ENCODE measurements around the gene PRR27.

The PRR27 gene

DNA sequence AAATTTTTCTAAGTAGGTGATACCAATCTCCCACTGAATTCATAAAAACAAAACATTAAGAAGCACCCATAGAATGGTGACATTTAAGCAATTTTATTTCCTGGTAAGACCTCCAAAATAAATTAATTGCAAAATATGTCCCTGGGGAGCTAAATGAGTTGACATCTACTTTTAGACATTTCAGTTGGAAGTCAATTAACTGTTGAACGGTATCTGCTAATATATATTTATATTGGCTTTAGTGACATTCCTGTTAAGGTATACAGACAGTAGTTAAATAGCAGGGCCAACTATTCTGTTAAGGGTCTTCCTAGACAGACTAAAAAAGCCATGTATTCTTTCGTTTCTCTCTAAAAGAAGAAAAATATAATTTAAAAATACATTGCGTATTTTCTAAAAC, at the start of gene PRR27:
PRR27 (plus strand) TSS at position 301 of the 400 bp plus-strand sequence. CDS start 139 bp downstream, outside the sequence.
- DNase-seq, result no peak

GRCh38 chr4:70110917-70111316, 43.1 kb upstream of the PRR27 start:
- DNase-seq, result no peak

DNA sequence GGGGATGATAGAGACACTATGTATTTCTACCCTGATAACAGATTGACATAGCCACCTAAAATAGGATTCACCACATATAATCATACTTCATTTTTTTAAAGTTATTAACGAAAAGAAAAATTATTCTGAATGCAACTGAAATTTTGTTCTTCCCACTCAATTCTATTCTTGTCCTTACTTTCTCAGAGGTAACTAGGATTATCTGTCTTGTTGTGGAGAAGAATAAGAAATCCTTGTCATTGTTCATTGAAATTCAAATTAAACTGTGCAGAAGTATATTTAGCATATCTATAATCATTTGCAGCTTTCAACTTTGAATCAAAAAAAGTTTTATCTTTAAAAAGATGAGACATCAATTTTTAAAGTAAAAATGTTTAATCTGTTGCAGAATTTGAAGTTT, 40.4 kb upstream of the PRR27 start:
- DNase-seq, result no peak

DNA sequence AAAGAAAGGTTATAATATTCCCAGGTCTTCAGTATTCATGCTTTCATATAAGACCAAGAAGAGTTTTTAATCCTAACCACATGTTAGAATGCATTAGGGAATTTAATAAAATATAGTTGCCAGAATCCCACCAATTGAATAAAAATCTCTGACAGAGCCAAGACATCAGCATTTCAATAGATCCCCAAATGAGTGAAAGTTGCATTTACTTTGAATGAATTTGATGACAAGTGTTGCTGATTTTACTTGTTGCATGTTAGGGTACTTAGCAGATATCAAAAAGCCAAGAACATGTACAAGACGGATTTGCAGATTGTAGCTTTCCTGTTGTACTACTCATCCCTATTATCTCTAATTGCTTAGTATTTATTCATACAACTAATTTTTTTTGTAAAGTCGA, 39.9 kb upstream of the PRR27 start:
- no peak for DNase-seq

DNA sequence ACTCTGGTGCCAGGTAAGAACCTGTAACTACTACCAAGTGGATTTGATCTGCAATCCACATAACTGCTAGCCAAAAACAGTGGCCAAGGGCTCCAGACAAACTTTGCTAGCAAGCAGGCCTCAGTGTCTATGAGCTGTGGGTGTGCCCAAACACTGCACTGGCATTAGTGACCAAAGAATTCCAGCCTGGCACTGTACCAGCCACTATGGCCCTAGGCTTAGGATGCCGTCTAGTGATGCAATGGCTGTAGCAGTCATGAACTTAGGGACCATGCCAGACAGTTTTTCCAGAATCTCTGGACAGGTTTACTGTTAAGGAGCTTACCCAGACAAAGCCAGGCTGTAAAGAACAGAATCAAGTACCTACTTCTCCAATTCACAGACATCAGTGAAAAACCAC, 33.7 kb upstream of the PRR27 start:
- no peak for DNase-seq

DNA sequence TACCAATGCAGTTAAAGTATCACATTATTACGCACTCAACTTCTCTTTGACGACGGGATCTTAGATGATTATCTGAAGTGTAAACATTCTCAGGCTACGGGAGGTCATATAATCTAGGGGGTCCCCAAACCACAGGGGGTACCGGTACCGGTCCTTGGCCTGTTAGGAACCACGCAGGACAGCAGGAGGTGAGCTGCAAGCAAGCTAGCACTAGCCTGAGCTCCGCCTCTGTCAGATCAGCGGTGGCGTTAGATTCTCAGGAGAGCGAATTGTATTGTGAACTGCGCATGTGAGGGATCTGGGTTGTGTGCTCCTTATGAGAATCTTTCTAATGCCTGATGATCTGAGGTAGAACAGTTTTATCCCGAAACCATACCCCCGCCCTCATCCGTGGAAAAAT, 20.6 kb upstream of the PRR27 start:
- no peak for DNase-seq

- DNase-seq, result no peak
These were observed 15.3 kb upstream of the PRR27 start for GRCh38 chr4:70138751-70139150.

- no peak for DNase-seq
These were observed 2.8 kb upstream of the PRR27 start for GRCh38 chr4:70151271-70151670.

- DNase-seq, result no peak
These were observed 1.9 kb upstream of the PRR27 start for GRCh38 chr4:70152088-70152487.

GRCh38 chr4:70158576-70158975, 4.5 kb downstream of the PRR27 start:
- DNase-seq, result no peak

GRCh38 chr4:70177090-70177489, 23.1 kb downstream of the PRR27 start:
- no peak for DNase-seq

DNA sequence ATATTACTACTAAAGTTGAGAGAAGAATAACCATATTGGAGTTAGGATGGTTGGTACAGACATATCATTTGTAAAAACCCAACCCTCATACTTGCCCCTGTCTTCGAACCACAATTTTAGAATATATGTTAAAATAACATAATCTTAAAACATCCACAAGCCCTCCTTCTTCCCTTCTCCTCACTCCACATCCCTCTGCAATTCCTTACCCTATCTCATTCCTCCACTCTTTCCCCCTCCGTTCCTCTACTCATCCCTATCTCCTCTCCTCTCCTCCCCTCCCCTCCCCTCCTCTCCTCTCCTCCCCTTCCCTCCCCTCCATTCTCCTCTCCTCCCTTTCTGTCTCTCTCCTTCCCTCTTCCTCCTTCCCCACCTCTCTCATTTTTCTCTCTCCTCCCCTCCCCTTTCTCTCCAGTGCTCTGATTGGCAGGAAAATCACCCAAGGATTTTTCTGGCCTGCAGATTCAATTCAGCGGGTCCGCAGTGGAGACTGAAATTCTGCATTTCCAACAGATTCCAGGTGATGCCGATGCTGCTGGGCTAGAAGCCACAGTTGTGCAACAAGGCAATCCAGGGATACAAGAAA, 24.1 kb downstream of the PRR27 start:
- no peak for DNase-seq

- no peak for DNase-seq
These were observed 25.8 kb downstream of the PRR27 start for GRCh38 chr4:70179811-70180210.

GRCh38 chr4:70181864-70182263, 27.8 kb downstream of the PRR27 start:
- no peak for DNase-seq

- DNase-seq, result no peak
These were observed 28.6 kb downstream of the PRR27 start for GRCh38 chr4:70182517-70183167.

DNA sequence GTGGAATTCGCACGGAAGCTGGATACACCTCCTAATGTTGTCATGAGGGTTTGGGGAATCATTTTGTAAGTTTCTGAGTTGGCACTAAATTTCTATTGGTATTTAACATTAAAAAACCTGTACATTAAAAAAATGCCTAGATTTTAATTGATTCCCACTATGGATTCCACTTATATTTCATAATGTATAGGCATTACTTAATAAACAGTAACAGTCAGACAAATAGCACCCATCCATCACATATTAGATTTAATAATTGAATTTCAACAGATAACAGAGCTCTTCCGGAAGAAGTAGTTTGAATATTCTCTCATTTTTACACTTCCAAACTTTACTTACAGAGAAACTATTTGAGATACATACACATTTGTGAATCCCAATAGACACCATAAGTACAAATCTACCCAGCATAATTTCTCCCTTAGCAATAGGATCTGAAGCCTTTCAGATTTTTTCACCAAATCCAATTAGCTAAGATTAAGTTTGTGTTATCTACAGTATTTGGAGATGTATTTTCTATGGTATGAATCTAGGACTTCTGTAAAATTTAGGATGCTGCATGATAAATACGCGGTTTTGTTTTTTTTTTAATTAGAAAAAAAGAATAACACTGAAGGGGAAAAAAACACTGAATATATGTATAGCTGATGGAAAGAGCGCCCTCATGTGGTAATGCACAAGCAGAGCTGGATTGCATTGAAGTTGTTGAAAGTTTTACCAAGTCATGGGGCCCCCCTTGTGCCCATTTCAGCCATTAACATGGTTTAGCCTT, 29.3 kb downstream of the PRR27 start:
- DNase-seq, result no peak

DNA sequence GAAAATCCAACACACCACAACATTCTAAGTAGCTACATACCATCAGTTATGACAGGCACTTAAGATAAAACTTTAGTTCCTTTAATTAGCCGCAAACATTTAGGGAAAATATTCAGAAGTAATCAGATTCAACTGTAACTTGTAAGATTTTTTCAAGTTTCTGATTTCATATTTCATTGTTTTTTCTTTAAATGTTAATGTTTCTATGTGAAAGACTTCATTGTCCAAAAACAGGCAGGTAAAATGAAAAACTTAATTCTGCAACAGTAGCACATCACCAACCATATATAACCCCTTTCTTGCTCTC, 29.9 kb downstream of the PRR27 start:
- no peak for DNase-seq

DNA sequence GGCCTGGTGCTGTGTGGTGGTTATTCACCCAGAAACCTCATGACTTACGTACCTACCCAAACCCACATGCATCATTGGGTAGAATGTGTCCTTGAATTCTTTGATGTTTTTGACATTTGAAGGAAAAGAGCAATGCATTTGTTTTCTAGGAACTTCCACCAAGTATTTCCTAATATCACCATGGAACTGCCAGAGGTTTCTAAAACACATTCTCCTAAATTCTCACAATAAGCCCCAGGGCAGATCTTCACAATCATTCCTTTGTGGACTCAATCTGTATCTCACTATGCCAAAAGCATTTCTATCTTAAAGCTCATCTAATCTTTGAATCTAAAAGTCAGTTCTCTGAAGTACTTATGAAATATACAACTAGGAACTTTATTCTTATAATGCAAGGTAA, 33.2 kb downstream of the PRR27 start:
- DNase-seq, result no peak

DNA sequence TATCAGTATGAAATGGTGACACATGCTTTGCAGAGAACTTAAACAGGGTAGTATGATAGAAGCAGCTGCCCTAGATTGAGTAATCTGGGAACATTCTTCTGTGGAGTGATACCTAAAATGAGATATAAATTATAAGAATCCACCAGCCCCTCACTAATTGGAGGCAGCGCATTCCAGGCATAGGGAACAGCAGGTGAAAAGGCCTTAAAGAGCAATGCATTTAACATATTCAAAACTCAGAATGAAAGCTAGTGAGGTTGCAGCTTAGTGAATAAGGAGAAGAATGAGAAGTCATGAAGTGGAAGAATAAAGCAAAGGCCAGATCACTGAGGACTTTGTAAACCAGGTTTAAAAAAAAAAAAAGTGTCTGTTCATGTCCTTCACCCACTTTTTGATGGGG, 36.5 kb downstream of the PRR27 start:
- no peak for DNase-seq

- DNase-seq, result no peak
These were observed 37.6 kb downstream of the PRR27 start for GRCh38 chr4:70191647-70192046.

GRCh38 chr4:70192895-70193294, 38.9 kb downstream of the PRR27 start:
- no peak for DNase-seq

GRCh38 chr4:70195425-70195824, 41.4 kb downstream of the PRR27 start, which contains the start of gene ODAM:
Gene ODAM (plus strand): TSS chr4:70195725. CDS start chr4:70196544, 819 bp downstream.
- DNase-seq, result no peak

- DNase-seq, result no peak
These were observed 42.8 kb downstream of the PRR27 start for GRCh38 chr4:70196857-70197256.

- no peak for DNase-seq
These were observed 43.8 kb downstream of the PRR27 start for GRCh38 chr4:70197842-70198241.
